Jurkat, Clone E6-1 (cell line): ENCODE results near the gene NSD2.
A peak's percentile ranks its signal among the peaks of the same experiment; 100 is the strongest.
"Not testable (repeated sequence)": the region's sequence is repeated elsewhere in the genome, so short reads cannot be mapped to it uniquely, and the experiment has no call there.

Experiments
- DNase-seq: peaks from one replicate; pipeline ENCODE4 v3.0.0-alpha.2; 2011; ENCODE audit warnings: low read depth, low spot score
- H3K4me3 ChIP-seq: 2 replicates; pipeline ENCODE4 v1.5.1; 2011; ENCODE audit warnings: mild to moderate bottlenecking, low read length, control low read depth, moderate library complexity

Gene NSD2

DNA sequence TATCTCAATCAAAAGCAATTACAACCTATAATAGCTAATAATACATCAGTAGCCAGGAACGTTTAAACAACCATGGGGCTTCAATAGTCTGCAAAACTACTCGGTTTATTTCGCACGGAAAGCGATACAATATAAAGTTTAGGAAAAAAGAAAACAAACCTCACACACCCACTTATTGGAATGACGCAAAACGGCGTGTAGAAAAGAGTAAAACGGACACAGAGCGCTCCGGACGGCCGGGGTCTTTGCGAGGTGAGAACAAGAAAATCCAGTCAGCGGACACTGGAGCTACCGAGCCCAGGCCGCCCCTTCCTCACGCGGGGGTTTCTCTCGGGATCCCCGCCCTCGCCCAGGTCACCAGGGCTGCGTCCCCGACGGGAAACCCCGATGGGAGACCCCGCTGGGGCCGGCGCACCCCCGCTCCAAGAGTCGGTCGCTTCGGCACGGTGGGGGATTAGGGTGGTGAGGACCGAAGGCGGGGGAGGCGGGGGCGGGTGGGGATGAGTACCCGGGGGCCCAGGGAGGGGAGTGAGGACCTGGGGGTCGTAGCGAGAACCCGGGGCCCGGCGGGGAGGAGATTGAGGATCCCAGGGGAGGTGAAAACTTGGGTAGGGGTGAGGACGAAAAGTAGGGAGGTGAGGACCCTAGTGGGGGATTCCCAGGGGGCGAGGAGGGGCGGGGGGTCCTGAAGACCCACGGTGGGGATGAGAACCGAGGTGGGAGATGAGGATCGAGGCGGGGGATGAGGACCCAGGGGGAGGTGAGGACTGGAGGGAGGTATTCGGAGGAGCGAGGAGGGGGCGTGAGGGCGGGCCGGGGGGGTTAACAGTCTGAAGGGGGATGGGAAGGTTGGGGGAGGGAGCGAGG, 136.8 kb downstream of the NSD2 start:
- H3K4me3 ChIP-seq = peak overlapping the region; percentile 95
- DNase-seq = no peak

GRCh38 chr4:2008671-2008920, 137.4 kb downstream of the NSD2 start:
- DNase-seq = no peak
- H3K4me3 ChIP-seq = peak overlapping the region; percentile 95

DNA sequence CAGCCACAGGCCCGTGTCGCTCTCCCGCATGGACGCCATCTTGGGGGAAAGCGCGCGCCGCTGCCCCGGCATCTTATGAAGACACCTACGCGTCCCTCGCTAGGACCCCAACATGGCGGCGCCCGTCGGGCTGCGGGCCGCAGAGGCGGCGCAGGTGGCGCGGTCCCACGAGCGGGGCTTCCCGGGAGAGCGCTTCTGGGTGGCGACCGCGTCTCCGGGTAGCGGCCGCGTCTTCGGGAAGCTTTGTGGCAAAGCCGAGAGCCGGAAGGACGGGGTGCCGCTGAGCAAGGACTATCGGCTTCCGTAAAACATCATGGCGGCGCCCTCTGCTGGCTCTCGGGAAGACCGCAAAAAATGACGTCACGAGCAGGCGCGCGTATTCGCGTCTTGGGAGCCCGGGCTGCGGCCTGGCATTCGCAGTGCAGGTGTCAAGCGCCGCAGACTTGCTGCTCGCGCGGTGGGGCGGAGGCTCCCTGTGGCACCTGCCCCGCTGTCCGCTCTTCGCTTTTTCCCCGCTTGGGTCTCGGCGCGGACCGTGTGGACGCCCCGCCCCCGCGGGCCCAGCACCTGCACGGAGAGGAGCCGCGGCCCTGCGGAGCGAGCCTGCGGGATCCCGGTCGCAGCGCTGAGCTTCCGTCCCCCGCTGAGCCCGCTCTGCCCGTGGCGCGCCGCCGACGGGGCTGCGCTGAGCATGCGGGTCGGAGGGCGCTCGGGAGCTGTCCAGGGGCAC, 137.9 kb downstream of the NSD2 start, which contains the start of gene NELFA:
TSS of gene NELFA (minus strand) at position 54 of the 730 bp plus-strand sequence. CDS start at position 39, 15 bp downstream.
- peak within 1 kb of the TSS; percentile 95 for H3K4me3 ChIP-seq
- DNase-seq = peak; percentile 93

DNA sequence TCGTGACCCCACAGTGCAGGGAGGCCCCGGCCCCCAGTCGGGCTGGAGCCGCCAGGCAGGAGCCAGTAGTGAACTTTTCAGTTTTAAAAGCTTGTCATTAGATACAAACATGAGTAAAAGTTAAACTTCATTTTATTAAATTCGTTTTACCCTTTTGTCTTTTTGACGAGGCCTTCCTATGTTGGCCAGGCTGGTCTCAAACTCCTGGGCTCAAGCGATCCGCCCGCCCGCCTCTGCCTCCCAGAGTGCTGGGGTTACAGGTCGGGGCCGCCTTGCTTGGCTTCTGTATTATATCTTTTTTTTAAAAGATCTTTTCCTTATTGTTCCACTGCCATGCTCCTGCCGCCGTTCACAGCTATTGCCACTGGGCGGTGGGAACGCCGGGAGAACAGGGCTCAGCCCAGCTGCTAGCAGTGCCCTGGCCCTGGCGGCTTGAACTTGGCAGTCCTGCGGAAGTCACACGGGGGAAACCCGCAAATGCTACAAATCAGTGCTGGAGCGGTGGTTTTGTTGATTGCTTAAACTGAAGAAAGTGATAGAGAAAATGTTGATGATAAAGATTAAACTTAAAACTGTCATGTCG, 138.5 kb downstream of the NSD2 start:
- no peak for DNase-seq
- H3K4me3 ChIP-seq = peak overlapping the region; percentile 95

DNA sequence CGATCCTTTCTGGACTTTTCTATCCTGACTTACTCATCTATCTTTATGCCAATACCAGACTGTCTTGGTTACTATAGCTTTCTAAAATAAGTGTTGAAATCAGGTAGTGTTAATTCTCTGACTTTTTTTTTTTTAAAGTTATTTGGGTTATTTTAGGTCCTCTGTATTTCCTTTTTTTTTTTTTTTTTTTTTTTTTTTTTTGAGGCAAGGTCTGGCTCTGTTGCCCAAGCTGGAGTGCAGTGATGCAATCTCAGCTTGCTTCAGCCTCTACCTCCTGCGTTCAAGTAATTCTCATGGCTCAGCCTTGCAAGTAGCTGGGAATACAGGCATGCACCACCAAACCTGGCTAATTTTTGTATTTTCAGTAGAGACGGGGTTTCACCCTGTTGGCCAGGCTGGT, 140.4 kb downstream of the NSD2 start:
- H3K4me3 ChIP-seq = no peak overlapping the region
- no peak for DNase-seq

- H3K4me3 ChIP-seq = no peak overlapping the region
- no peak for DNase-seq
Measured at GRCh38 chr4:2015008-2015407, 143.8 kb downstream of the NSD2 start.

- not testable (repeated sequence) for DNase-seq, H3K4me3 ChIP-seq
Measured at GRCh38 chr4:2021358-2022018, 150.3 kb downstream of the NSD2 start.

DNA sequence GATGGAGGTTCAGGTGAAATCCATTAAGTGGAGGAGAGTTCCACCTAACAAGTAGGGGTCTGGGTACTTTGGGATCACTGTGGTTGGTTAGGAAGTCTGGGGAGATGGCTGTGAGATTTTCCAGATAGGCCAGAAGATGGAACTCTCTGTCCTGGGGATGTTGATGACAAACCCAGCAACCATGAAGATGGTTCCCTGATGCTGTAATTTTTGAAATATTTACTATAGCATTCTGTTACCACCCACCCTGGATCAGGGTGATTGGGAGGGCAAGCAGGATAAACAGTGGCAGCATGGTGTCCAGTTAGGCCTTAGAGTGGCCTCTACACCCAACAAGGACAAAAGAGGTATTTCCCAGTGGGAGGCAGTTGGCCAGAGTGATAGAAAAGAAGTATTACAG, 153.5 kb downstream of the NSD2 start:
- DNase-seq = no peak
- H3K4me3 ChIP-seq = no peak overlapping the region

DNA sequence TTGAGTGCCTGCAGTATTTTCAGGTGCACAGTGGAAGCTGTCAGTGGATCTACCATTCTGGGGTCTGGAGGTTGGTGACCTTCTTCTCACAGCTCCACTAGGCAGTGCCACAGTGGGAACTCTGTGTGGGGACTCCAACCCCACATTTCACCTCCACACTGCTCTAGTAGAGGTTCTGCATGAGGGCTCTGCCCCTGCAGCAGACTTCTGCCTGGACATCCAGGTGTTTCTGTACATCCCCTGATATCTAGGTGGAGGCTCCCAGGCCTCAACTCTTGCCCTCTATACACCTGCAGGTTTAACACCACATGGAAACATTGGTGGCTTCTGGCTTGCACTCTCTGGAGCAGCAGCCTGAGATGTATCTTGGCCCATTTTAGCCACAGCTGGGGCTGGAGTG, 154.6 kb downstream of the NSD2 start:
- no peak overlapping the region for H3K4me3 ChIP-seq
- no peak for DNase-seq

DNA sequence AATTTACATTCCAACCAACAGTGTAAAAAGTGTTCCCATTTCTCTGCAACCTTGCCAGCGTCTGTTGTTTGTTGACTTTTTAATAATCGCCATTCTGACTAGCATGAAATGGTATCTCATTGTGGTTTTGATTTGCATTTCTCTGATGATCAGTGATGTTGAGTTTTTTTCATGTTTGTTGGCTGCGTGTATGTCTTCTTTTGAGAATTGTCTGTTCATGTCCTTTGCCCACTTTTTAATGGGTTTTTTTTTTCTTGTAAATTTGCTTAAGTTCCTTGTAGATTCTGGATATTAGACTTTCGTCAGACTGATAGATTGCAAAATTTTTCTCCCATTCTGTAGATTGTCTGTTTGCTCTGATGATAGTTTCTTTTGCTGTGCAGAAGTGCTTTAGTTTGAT, 155.9 kb downstream of the NSD2 start:
- H3K4me3 ChIP-seq, DNase-seq: not testable (repeated sequence)

GRCh38 chr4:2031161-2031560, 160.0 kb downstream of the NSD2 start:
- DNase-seq, H3K4me3 ChIP-seq: not testable (repeated sequence)
